ENCODE data around the gene INPP5D.

DNA sequence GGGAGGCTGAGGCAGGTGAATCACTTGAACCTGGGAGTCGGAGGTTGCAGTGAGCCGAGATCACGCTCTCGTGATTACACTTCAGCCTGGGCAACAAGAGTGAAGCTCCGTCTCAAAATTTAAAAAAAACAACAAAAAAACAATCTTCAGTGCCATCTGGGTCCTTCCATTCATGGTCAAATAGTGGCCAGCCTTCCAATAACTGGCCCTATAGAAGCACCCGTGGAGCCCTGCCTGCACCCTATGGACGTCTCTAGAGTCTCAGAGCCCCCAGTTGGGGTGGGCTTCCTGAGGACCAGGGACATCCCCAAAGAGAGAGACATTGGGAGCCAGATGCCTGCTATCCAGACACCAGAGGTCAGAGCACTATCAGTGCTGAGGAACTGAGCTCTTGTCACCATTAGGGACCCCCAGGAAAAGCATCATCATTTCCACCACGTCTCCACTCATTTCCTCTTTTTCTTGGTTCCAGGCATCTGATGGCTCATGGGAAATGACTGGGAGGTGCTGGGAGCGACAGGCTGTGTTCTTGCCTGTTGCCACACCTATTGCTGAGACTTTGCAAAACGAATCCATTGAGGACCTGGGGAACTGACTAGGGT lies 18.3 kb upstream of the INPP5D start:
- TF ChIP-seq GATA3 (IDR thresholded peaks at IDR 0.05; ENCODE audit: low read depth, low read length) (no peak), GATA2 (IDR thresholded peaks at IDR 0.05; ENCODE audit: low read depth, low read length) (no peak)

Measured in SH-SY5Y (cell line).